ENCODE measurements around the gene DEXI. TPM values are rescaled to one million over a fixed set of nuclear protein-coding genes. Genes with fewer than 3 reads are reported as not detected.

The DEXI gene
- total and polyA plus RNA-seq, 2 of the 13 experiments (the other 11 are each of a cell fraction or from before 2014, with no cell fraction given), result 51.5 to 70.4 TPM

GRCh38 chr16:10971560-10971961 is 29.3 kb upstream of the DEXI start (continued):
- TF ChIP-seq GMEB1 (CRISPR knock-in tag; IDR thresholded peaks at IDR 0.05; ENCODE audit: borderline replicate concordance) (no peak), UBTF (CRISPR knock-in tag; IDR thresholded peaks at IDR 0.05) (no peak), ZNF724P (CRISPR knock-in tag; IDR thresholded peaks at IDR 0.05; ENCODE audit: borderline replicate concordance) (no peak), ZNF484 (CRISPR knock-in tag; IDR thresholded peaks at IDR 0.05; ENCODE audit: borderline replicate concordance, low read depth) (no peak), XBP1 (CRISPR knock-in tag; IDR thresholded peaks at IDR 0.05) (no peak), SOX5 (CRISPR knock-in tag; IDR thresholded peaks at IDR 0.05; ENCODE audit: borderline replicate concordance) (0 out of 2 replicates have a peak, but pooled peaks have one; percentile 9), ATF3 (CRISPR knock-in tag; IDR thresholded peaks at IDR 0.05) (no peak), SIN3A (IDR thresholded peaks at IDR 0.05; ENCODE audit: borderline replicate concordance, low read depth, low read length) (no peak), KMT2A (CRISPR knock-in tag; IDR thresholded peaks at IDR 0.05) (peak; percentile 33; the same call in 1 of the 2 replicates), FOXA3 (CRISPR knock-in tag; IDR thresholded peaks at IDR 0.05) (0 out of 2 replicates have a peak, but pooled peaks have one; percentile 6), TEAD3 (CRISPR knock-in tag; optimal IDR thresholded peaks at IDR 0.05; ENCODE audit: borderline replicate concordance) (peak; percentile 57), TARDBP (CRISPR knock-in tag; IDR thresholded peaks at IDR 0.05) (0 out of 2 replicates have a peak, but pooled peaks have one; percentile 35), ZBTB37 (CRISPR knock-in tag; IDR thresholded peaks at IDR 0.05) (no peak)
- TF ChIP-seq, protein P1, sequence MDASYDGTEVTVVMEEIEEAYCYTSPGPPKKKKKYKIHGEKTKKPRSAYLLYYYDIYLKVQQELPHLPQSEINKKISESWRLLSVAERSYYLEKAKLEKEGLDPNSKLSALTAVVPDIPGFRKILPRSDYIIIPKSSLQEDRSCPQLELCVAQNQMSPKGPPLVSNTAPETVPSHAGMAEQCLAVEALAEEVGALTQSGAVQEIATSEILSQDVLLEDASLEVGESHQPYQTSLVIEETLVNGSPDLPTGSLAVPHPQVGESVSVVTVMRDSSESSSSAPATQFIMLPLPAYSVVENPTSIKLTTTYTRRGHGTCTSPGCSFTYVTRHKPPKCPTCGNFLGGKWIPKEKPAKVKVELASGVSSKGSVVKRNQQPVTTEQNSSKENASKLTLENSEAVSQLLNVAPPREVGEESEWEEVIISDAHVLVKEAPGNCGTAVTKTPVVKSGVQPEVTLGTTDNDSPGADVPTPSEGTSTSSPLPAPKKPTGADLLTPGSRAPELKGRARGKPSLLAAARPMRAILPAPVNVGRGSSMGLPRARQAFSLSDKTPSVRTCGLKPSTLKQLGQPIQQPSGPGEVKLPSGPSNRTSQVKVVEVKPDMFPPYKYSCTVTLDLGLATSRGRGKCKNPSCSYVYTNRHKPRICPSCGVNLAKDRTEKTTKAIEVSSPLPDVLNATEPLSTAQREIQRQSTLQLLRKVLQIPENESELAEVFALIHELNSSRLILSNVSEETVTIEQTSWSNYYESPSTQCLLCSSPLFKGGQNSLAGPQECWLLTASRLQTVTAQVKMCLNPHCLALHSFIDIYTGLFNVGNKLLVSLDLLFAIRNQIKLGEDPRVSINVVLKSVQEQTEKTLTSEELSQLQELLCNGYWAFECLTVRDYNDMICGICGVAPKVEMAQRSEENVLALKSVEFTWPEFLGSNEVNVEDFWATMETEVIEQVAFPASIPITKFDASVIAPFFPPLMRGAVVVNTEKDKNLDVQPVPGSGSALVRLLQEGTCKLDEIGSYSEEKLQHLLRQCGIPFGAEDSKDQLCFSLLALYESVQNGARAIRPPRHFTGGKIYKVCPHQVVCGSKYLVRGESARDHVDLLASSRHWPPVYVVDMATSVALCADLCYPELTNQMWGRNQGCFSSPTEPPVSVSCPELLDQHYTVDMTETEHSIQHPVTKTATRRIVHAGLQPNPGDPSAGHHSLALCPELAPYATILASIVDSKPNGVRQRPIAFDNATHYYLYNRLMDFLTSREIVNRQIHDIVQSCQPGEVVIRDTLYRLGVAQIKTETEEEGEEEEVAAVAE (CRISPR knock-in tag; IDR thresholded peaks at IDR 0.05; ENCODE audit: borderline replicate concordance), result 0 out of 2 replicates have a peak, but pooled peaks have one; percentile 57
- TF ChIP-seq, protein P2, sequence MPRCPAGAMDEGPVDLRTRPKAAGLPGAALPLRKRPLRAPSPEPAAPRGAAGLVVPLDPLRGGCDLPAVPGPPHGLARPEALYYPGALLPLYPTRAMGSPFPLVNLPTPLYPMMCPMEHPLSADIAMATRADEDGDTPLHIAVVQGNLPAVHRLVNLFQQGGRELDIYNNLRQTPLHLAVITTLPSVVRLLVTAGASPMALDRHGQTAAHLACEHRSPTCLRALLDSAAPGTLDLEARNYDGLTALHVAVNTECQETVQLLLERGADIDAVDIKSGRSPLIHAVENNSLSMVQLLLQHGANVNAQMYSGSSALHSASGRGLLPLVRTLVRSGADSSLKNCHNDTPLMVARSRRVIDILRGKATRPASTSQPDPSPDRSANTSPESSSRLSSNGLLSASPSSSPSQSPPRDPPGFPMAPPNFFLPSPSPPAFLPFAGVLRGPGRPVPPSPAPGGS (CRISPR knock-in tag; IDR thresholded peaks at IDR 0.05), result no peak
